ENCODE data around the gene SEC31A.
"Not testable (repeated sequence)": the region's sequence is repeated elsewhere in the genome, so short reads cannot be mapped to it uniquely, and the experiment has no call there.

Gene SEC31A

GRCh38 chr4:82833060-82833459, 57.9 kb downstream of the SEC31A start:
- not testable (repeated sequence) for DNase-seq; ATAC-seq (replicated peaks); H3K27ac Mint-ChIP-seq; H3K27me3 Mint-ChIP-seq; H3K4me1 Mint-ChIP-seq; H3K4me3 Mint-ChIP-seq; H3K9me3 Mint-ChIP-seq
- peaks cover 33 to 49% of the 10 kb centered on the region in 2 donors for H3K36me3 Mint-ChIP-seq

GRCh38 chr4:82825425-82825824, 65.5 kb downstream of the SEC31A start:
- H3K27ac Mint-ChIP-seq: no peak overlapping the region
- no peak overlapping the region for H3K4me3 Mint-ChIP-seq
- peaks cover 37 to 46% of the 10 kb centered on the region in 2 donors for H3K36me3 Mint-ChIP-seq

GRCh38 chr4:82823062-82823461, 67.9 kb downstream of the SEC31A start:
- Mint-ChIP-seq H3K36me3 (peaks cover 48 to 58% of the 10 kb centered on the region in 2 donors), H3K27me3 (no peaks in the 10 kb centered on the region), H3K4me3 (no peak overlapping the region), H3K27ac (no peak overlapping the region), H3K9me3 (no peaks in the 10 kb centered on the region), H3K4me1 (peaks cover 5 to 8% of the 10 kb centered on the region in 2 donors)
- no peak for ATAC-seq (replicated peaks)
- DNase-seq: no peak

More at GRCh38 chr4:82825425-82825824, 65.5 kb downstream of the SEC31A start:
- no peaks in the 10 kb centered on the region for H3K27me3 Mint-ChIP-seq
- H3K9me3 Mint-ChIP-seq: no peaks in the 10 kb centered on the region
- no peak for ATAC-seq (replicated peaks)
- peaks cover 5 to 7% of the 10 kb centered on the region in 2 donors for H3K4me1 Mint-ChIP-seq
- no peak for DNase-seq

- ATAC-seq (replicated peaks) (peak; percentile 34 to 42), DNase-seq (no peak)
- H3K27ac Mint-ChIP-seq: peak overlapping the region; percentile 47
- H3K4me3 Mint-ChIP-seq: no peak overlapping the region
- H3K4me1 Mint-ChIP-seq: peaks cover 5 to 8% of the 10 kb centered on the region in 2 donors
- H3K27me3 Mint-ChIP-seq: no peaks in the 10 kb centered on the region
- H3K36me3 Mint-ChIP-seq: peaks cover 44 to 66% of the 10 kb centered on the region in 2 donors
- no peaks in the 10 kb centered on the region for H3K9me3 Mint-ChIP-seq
These were observed 70.3 kb downstream of the SEC31A start for GRCh38 chr4:82820689-82821088.

GRCh38 chr4:82818664-82819662, 72.0 kb downstream of the SEC31A start:
- ATAC-seq (replicated peaks) (no peak), DNase-seq (no peak)
- Mint-ChIP-seq H3K27me3 (no peaks in the 10 kb centered on the region), H3K27ac (peak overlapping the region; percentile 37), H3K4me1 (peaks cover 5 to 8% of the 10 kb centered on the region in 2 donors), H3K4me3 (no peak overlapping the region), H3K9me3 (no peaks in the 10 kb centered on the region), H3K36me3 (peaks cover 33 to 55% of the 10 kb centered on the region in 2 donors)

- not testable (repeated sequence) for H3K4me3 Mint-ChIP-seq, H3K27ac Mint-ChIP-seq
These were observed 74.1 kb downstream of the SEC31A start for GRCh38 chr4:82816874-82817273.

GRCh38 chr4:82814034-82814433, 76.9 kb downstream of the SEC31A start:
- DNase-seq: no peak
- H3K27ac Mint-ChIP-seq: no peak overlapping the region
- H3K27me3 Mint-ChIP-seq: no peaks in the 10 kb centered on the region
- H3K4me1 Mint-ChIP-seq: no peaks in the 10 kb centered on the region
- peaks cover 17 to 25% of the 10 kb centered on the region in 2 donors for H3K36me3 Mint-ChIP-seq
- ATAC-seq (replicated peaks): no peak
- no peaks in the 10 kb centered on the region for H3K9me3 Mint-ChIP-seq
- H3K4me3 Mint-ChIP-seq: no peak overlapping the region

More at GRCh38 chr4:82816874-82817273, 74.1 kb downstream of the SEC31A start:
- not testable (repeated sequence) for DNase-seq; H3K9me3 Mint-ChIP-seq; H3K27me3 Mint-ChIP-seq; ATAC-seq (replicated peaks); H3K4me1 Mint-ChIP-seq
- H3K36me3 Mint-ChIP-seq: peaks cover 23 to 42% of the 10 kb centered on the region in 2 donors

GRCh38 chr4:82811838-82812341, 79.1 kb downstream of the SEC31A start:
- peaks cover 0 to 1% of the 10 kb centered on the region in 2 donors for H3K9me3 Mint-ChIP-seq
- no peak for ATAC-seq (replicated peaks)
- H3K36me3 Mint-ChIP-seq: peaks cover 2 to 6% of the 10 kb centered on the region in 2 donors
- no peak overlapping the region for H3K4me3 Mint-ChIP-seq
- H3K4me1 Mint-ChIP-seq: no peaks in the 10 kb centered on the region
- H3K27ac Mint-ChIP-seq: no peak overlapping the region
- DNase-seq: no peak
- H3K27me3 Mint-ChIP-seq: no peaks in the 10 kb centered on the region

- DNase-seq (no peak), ATAC-seq (replicated peaks) (no peak)
- peaks cover 0 to 3% of the 10 kb centered on the region in 2 donors for H3K36me3 Mint-ChIP-seq
- H3K9me3 Mint-ChIP-seq: peaks cover 0 to 1% of the 10 kb centered on the region in 2 donors
- no peaks in the 10 kb centered on the region for H3K4me1 Mint-ChIP-seq
- H3K27ac Mint-ChIP-seq: no peak overlapping the region
- no peaks in the 10 kb centered on the region for H3K27me3 Mint-ChIP-seq
- no peak overlapping the region for H3K4me3 Mint-ChIP-seq
These were observed 79.6 kb downstream of the SEC31A start for GRCh38 chr4:82811392-82811791.

GRCh38 chr4:82810176-82810575, 80.8 kb downstream of the SEC31A start:
- Mint-ChIP-seq H3K4me3 (no peak overlapping the region), H3K9me3 (peaks cover 0 to 1% of the 10 kb centered on the region in 2 donors), H3K4me1 (no peaks in the 10 kb centered on the region), H3K27me3 (no peaks in the 10 kb centered on the region), H3K36me3 (no peaks in the 10 kb centered on the region), H3K27ac (no peak overlapping the region)
- no peak for ATAC-seq (replicated peaks)
- DNase-seq: no peak

- Mint-ChIP-seq H3K27ac (no peak overlapping the region), H3K4me1 (no peaks in the 10 kb centered on the region), H3K9me3 (peaks cover 0 to 1% of the 10 kb centered on the region in 2 donors), H3K27me3 (no peaks in the 10 kb centered on the region), H3K4me3 (no peak overlapping the region), H3K36me3 (no peaks in the 10 kb centered on the region)
- DNase-seq: no peak
- ATAC-seq (replicated peaks): no peak
These were observed 81.3 kb downstream of the SEC31A start for GRCh38 chr4:82809619-82810018.

GRCh38 chr4:82803746-82804145, 87.2 kb downstream of the SEC31A start:
- DNase-seq: no peak
- no peak for ATAC-seq (replicated peaks)
- Mint-ChIP-seq H3K9me3 (peaks cover 0 to under 1% of the 10 kb centered on the region in 2 donors), H3K27ac (no peak overlapping the region), H3K27me3 (peaks cover 21% of the 10 kb centered on the region in 2 donors), H3K36me3 (no peaks in the 10 kb centered on the region), H3K4me1 (peaks cover 7 to 16% of the 10 kb centered on the region in 2 donors), H3K4me3 (no peak overlapping the region)

GRCh38 chr4:82802911-82803310, 88.0 kb downstream of the SEC31A start:
- Mint-ChIP-seq H3K9me3 (no peaks in the 10 kb centered on the region), H3K36me3 (no peaks in the 10 kb centered on the region), H3K4me3 (no peak overlapping the region), H3K4me1 (peaks cover 9 to 21% of the 10 kb centered on the region in 2 donors), H3K27ac (no peak overlapping the region), H3K27me3 (peaks cover 21 to 27% of the 10 kb centered on the region in 2 donors)
- DNase-seq (no peak), ATAC-seq (replicated peaks) (no peak)

- H3K27ac Mint-ChIP-seq: no peak overlapping the region
- peaks cover 16 to 30% of the 10 kb centered on the region in 2 donors for H3K4me1 Mint-ChIP-seq
These were observed 88.9 kb downstream of the SEC31A start for GRCh38 chr4:82801910-82802521.

More at GRCh38 chr4:82801910-82802521, 88.9 kb downstream of the SEC31A start:
- no peak overlapping the region for H3K4me3 Mint-ChIP-seq
- no peaks in the 10 kb centered on the region for H3K36me3 Mint-ChIP-seq
- peaks cover 28 to 35% of the 10 kb centered on the region in 2 donors for H3K27me3 Mint-ChIP-seq
- ATAC-seq (replicated peaks): no peak
- DNase-seq: no peak
- no peaks in the 10 kb centered on the region for H3K9me3 Mint-ChIP-seq
